SU-DHL-6 (cell line): ENCODE results near the gene HLF.

Experiments
- H2AFZ ChIP-seq: fragments of 200-600 bp; sonication (generic); 2 replicates; pipeline ENCODE4 v1.6.1; 2014; ENCODE audit warnings: low read depth, mild to moderate bottlenecking, moderate library complexity, mixed read lengths, antibody characterized with exemption, low read length; ENCODE audit not compliant: severe bottlenecking
- H3F3A ChIP-seq: fragments of 200-600 bp; shearing (Covaris generic); 2 replicates; pipeline ENCODE4 v1.6.0; 2016; ENCODE audit warnings: antibody characterized with exemption, mild to moderate bottlenecking; ENCODE audit not compliant: insufficient read depth
- H3K27ac ChIP-seq: fragments of 200-600 bp; sonication (generic); 2 replicates; pipeline ENCODE4 v1.5.1; 2016; ENCODE audit warnings: low read depth, mild to moderate bottlenecking, low read length, moderate library complexity, mixed read lengths
- H3K27me3 ChIP-seq: fragments of 200-600 bp; sonication (generic), shearing (Covaris generic); 2 replicates; pipeline ENCODE4 v1.6.0; 2014; ENCODE audit warnings: mild to moderate bottlenecking, low read length
- H3K36me3 ChIP-seq: fragments of 200-600 bp; sonication (generic); 2 replicates; pipeline ENCODE4 v1.6.1; 2014; ENCODE audit warnings: mild to moderate bottlenecking, low read length, mixed read lengths
- H3K4me2 ChIP-seq: fragments of 300-600, 200-600 bp; shearing (Covaris generic), sonication (generic); 2 replicates; pipeline ENCODE4 v1.6.0; 2014; ENCODE audit warnings: low read length, low read depth, mild to moderate bottlenecking; ENCODE audit not compliant: poor library complexity, severe bottlenecking
- H3K4me3 ChIP-seq: fragments of 200-600 bp; sonication (generic); 2 replicates; pipeline ENCODE4 v1.5.1; 2014; ENCODE audit warnings: antibody characterized with exemption, low read length, mild to moderate bottlenecking, mixed read lengths; ENCODE audit not compliant: insufficient read depth, poor library complexity, severe bottlenecking
- H3K79me2 ChIP-seq: fragments of 200-600 bp; sonication (generic); 2 replicates; pipeline ENCODE4 v1.6.1; 2014; ENCODE audit warnings: mild to moderate bottlenecking, low read length, moderate library complexity; ENCODE audit not compliant: insufficient read depth
- H3K9ac ChIP-seq: fragments of 200-600 bp; sonication (generic); 2 replicates; pipeline ENCODE4 v1.7.0; 2014; ENCODE audit warnings: mild to moderate bottlenecking, low read length
- H3K9me2 ChIP-seq: fragments of 200-600 bp; sonication (generic); replicated peaks from 2 replicates; pipeline ENCODE4 v1.6.1; 2014; ENCODE audit warnings: low read length; ENCODE audit not compliant: insufficient read depth
- H3K9me3 ChIP-seq: fragments of 200-600 bp; sonication (generic); 2 replicates; pipeline ENCODE4 v1.6.1; 2014; ENCODE audit warnings: low read length, mixed read lengths; ENCODE audit not compliant: insufficient read depth
- H4K20me1 ChIP-seq: fragments of 200-600 bp; sonication (generic); 2 replicates; pipeline ENCODE4 v1.6.1; 2014; ENCODE audit warnings: low read depth, mild to moderate bottlenecking, antibody characterized with exemption, low read length, moderate library complexity, mixed read lengths
- EZH2phosphoT487 ChIP-seq: fragments of 200-600 bp; sonication (generic), shearing (Covaris generic); conservative IDR thresholded peaks from 2 replicates; pipeline ENCODE4 v1.6.1; 2018; ENCODE audit warnings: mild to moderate bottlenecking, antibody characterized with exemption, low read length, moderate library complexity, mixed read lengths
- TF ChIP-seq, protein P1 (sequence below): fragments of 200-600 bp; sonication (generic); IDR thresholded peaks from one replicate; pipeline ENCODE4 v1.5.1; 2017; ENCODE audit warnings: antibody characterized with exemption, mild to moderate bottlenecking, low read length, moderate library complexity; ENCODE audit not compliant: insufficient read depth, poor library complexity, severe bottlenecking

Gene HLF

DNA sequence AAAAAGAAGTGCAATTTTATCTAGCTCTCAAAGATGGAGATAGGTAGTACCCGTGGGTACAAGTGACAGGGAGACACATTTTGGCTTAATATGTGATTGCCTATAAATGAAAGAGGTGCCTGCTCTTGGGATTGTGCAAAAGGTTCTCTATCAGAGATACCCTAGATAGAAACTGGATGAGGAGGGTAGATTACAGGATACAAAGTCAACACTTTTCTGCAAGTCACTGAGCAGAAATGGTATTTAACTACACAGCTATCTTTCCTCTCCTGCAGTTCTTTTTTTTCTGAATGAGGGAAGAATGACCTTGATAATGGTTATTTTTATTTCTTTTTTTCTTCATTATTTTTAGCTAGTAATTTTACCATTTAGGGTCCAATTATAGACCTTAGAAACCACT lies 89.2 kb downstream of the HLF start:
- Histone ChIP-seq H3K4me3 (no peak overlapping the region), H3F3A (no peaks in the 10 kb centered on the region), H3K9me3 (no peaks in the 10 kb centered on the region), H3K9me2 (no peaks in the 10 kb centered on the region), H4K20me1 (no peaks in the 10 kb centered on the region), H3K9ac (no peak overlapping the region), H3K36me3 (no peaks in the 10 kb centered on the region), H3K27ac (no peak overlapping the region), H3K4me2 (no peak overlapping the region), H3K27me3 (no peaks in the 10 kb centered on the region), H2AFZ (no peak overlapping the region), H3K79me2 (no peaks in the 10 kb centered on the region)
- TF ChIP-seq EZH2phosphoT487 = no peak
- TF ChIP-seq, protein P1, sequence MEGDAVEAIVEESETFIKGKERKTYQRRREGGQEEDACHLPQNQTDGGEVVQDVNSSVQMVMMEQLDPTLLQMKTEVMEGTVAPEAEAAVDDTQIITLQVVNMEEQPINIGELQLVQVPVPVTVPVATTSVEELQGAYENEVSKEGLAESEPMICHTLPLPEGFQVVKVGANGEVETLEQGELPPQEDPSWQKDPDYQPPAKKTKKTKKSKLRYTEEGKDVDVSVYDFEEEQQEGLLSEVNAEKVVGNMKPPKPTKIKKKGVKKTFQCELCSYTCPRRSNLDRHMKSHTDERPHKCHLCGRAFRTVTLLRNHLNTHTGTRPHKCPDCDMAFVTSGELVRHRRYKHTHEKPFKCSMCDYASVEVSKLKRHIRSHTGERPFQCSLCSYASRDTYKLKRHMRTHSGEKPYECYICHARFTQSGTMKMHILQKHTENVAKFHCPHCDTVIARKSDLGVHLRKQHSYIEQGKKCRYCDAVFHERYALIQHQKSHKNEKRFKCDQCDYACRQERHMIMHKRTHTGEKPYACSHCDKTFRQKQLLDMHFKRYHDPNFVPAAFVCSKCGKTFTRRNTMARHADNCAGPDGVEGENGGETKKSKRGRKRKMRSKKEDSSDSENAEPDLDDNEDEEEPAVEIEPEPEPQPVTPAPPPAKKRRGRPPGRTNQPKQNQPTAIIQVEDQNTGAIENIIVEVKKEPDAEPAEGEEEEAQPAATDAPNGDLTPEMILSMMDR = no peak

DNA sequence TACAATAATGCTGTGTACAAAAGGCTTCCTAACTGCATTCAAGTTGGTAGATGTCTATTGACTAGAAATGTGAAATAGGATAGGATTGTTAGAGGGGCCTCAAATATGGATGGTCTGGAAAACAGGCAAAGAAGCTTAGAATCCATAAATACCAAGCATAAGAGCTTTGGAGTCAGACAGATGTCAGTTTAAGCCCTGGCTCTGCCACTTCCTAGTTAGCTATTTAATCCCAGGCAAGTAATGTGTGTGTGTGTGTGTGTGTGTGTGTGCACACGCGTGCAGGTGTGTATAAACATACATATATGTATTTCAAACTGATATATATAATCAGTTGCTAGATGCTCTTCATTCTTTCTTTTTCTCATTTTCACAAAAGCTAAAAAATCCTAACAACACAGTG lies 90.2 kb downstream of the HLF start:
- no peak overlapping the region for H3K4me2 ChIP-seq
- H4K20me1 ChIP-seq = no peaks in the 10 kb centered on the region
- no peaks in the 10 kb centered on the region for H3K36me3 ChIP-seq
- no peaks in the 10 kb centered on the region for H3K9me2 ChIP-seq
- no peak overlapping the region for H3K9ac ChIP-seq
- no peak overlapping the region for H3K27ac ChIP-seq
- TF ChIP-seq EZH2phosphoT487 = no peak
- TF ChIP-seq, protein P1 = no peak
- no peaks in the 10 kb centered on the region for H3K27me3 ChIP-seq
- no peak overlapping the region for H3K4me3 ChIP-seq
- no peaks in the 10 kb centered on the region for H3K9me3 ChIP-seq
- H3K79me2 ChIP-seq = no peaks in the 10 kb centered on the region
- no peaks in the 10 kb centered on the region for H3F3A ChIP-seq
- no peak overlapping the region for H2AFZ ChIP-seq

DNA sequence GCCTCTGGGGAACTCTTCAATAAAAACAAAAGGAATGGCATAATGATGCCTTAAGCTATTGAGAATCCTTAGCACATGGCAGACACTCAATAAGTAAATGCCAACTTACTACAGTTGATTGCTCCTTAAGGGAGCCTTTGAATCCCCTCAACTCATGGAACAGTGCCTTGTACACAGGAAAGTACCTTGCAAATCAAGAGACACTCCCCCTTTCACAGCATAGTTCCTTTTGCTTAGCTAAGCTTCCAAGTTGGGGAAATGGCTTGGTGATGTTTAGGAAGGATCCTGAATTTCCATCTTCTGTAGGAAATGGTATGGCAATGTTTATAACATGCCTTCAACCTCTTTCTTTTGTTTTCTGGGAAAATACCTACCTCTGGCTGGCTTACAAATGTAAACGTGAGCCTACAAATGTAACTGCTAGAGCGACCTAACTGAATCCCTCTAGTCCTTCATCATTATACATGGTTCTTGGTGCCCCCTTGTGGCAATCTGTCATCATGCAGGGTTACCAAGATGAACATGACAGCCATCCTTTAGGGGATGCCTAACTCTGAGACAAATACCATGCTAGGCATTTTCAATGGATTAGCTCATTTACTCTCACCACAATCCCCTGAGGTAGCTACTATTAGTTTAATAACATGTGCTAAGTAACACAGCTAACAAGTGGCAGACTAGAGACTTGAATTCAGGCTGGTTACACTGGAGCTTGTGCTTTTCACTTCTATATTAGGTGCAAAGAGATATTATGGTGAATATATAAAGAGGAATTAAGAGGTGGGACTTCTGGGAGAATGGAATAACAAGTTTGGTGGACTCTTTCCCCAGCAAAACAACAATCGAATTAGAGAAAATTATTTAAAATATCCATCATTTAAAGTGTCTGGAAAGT lies 91.9 kb downstream of the HLF start:
- no peaks in the 10 kb centered on the region for H3K27me3 ChIP-seq
- no peaks in the 10 kb centered on the region for H3K9me3 ChIP-seq
- H3K27ac ChIP-seq = no peak overlapping the region
- H2AFZ ChIP-seq = no peak overlapping the region
- H3K79me2 ChIP-seq = no peaks in the 10 kb centered on the region
- H3K36me3 ChIP-seq = no peaks in the 10 kb centered on the region
- H3F3A ChIP-seq = no peaks in the 10 kb centered on the region
- H3K4me3 ChIP-seq = no peak overlapping the region
- no peak overlapping the region for H3K9ac ChIP-seq
- H3K9me2 ChIP-seq = no peaks in the 10 kb centered on the region
- TF ChIP-seq, protein P1 = peak; percentile 73
- no peak for TF ChIP-seq EZH2phosphoT487
- H3K4me2 ChIP-seq = no peak overlapping the region
- H4K20me1 ChIP-seq = no peaks in the 10 kb centered on the region
